ENCODE results near the gene SLC9A1. TPM values are rescaled to one million over a fixed set of nuclear protein-coding genes. Genes with fewer than 3 reads are reported as not detected.

SLC9A1 gene
- total RNA-seq, 8 experiments from 2014 or later: 4.2 to 39.5 (median 10.7) TPM

DNA sequence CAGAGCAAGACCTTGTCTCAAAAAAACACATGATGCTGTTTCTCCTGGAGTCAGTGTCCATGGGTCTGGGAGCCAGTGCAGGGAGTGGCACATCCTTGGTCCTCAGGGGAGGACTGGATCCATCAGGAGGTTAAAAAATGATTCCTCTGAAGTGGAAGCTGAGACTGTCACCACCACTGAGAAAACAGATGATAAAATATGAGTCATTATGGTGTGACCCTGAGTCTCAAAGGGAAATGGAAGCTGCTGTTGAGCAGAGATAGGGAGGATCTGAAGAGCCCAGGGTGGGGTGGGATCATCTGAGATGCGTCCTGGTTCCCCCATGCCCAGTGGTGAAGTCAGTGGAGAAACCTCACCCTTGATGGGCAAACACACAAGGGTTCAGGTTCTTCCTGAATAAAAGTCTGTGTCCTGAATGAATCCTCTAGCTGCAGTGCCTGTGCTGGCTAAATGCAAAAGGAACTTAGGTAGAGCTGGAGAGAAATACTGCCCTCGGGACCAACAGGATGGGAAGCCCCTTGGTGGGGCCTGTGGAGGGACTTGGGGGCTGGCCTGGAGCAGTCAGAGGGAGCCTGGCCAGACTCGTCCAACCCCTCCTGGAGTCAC, 80.6 kb downstream of the SLC9A1 start:
- in situ Hi-C loops (cut with MboI; ENCODE audit: low pct_unique_long_range_greater_than_20kb in 2 of 9, low sequenced_read_pairs in 9 of 9, unreplicated experiment in 9 of 9): no loop called here

GRCh38 chr1:27071049-27071416, 83.9 kb downstream of the SLC9A1 start:
- H3K27ac ChIP-seq: peak overlapping the region; percentile 85 to 88
- H3K4me3 ChIP-seq: peak overlapping the region in 1 of 5 donors; percentile 9
- ATAC-seq (replicated peaks in 6 of 8): peak; percentile 81 to 99 (median 97)
- WGBS, 10 experiments: 0 to 23% (median 2%) methylated on average over 1 to 6 of the region's 8 CpGs; no CpG with 5 or more reads in 6 of the 10 experiments
- H3K4me1 ChIP-seq (replicated peaks in 1 of 2): peaks cover 25 to 30% of the 10 kb centered on the region in 2 donors
- in situ Hi-C loops (cut with MboI; ENCODE audit: low pct_unique_long_range_greater_than_20kb in 2 of 9, low sequenced_read_pairs in 9 of 9, unreplicated experiment in 9 of 9): no loop called here

More for the DNA sequence above, 80.6 kb downstream of the SLC9A1 start:
- WGBS, 10 experiments: 0 to 100% (median 80%) methylated on average over 1 to 3 of the region's 3 CpGs; no CpG with 5 or more reads in 3 of the 10 experiments
- Histone ChIP-seq H3K27ac (peak overlapping the region in 1 of 2 donors; percentile 53), H3K4me1 (replicated peaks in 1 of 2) (peaks cover 25 to 30% of the 10 kb centered on the region in 2 donors), H3K4me3 (no peak overlapping the region)
- peak in 5 of 8 experiments; percentile 1 to 62 (median 3) for ATAC-seq (replicated peaks in 6 of 8)

- ATAC-seq (replicated peaks in 6 of 8): peak in 3 of 8 experiments; percentile 1 to 25 (median 5)
- in situ Hi-C loops (cut with MboI; ENCODE audit: low pct_unique_long_range_greater_than_20kb in 2 of 9, low sequenced_read_pairs in 9 of 9, unreplicated experiment in 9 of 9): no loop called here
- 70 to 78% (median 72%) methylated on average over 3 to 10 of the region's 12 CpGs; no CpG with 5 or more reads in 7 of the 10 experiments for WGBS, 10 experiments
- Histone ChIP-seq H3K4me3 (no peak overlapping the region), H3K27ac (peak overlapping the region; percentile 85 to 88), H3K4me1 (replicated peaks in 1 of 2) (peaks cover 25 to 31% of the 10 kb centered on the region in 2 donors)
These were observed 84.4 kb downstream of the SLC9A1 start for GRCh38 chr1:27070390-27071048.

DNA sequence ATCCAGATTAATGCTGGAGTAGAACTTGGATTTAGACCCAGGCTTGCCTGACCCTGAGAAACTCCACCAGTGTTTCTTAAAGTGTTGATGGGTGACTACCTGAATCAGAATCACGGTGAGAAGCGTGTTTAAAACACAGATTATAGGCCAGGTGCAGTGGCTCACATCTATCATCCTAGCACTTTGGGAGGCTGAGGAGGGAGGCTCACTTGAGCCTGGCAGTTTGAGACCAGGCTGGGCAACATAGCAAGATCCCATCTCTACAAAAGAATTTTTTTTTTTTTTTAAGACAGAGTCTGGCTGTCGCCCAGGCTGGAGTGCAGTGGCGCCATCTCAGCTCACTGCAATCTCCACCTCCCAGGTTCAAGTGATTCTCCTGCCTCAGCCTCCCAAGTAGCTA, 86.0 kb downstream of the SLC9A1 start:
- Histone ChIP-seq H3K4me1 (replicated peaks in 1 of 2) (peaks cover 25 to 27% of the 10 kb centered on the region in 2 donors), H3K27ac (no peak overlapping the region), H3K4me3 (no peak overlapping the region)
- in situ Hi-C loops (cut with MboI; ENCODE audit: low pct_unique_long_range_greater_than_20kb in 2 of 9, low sequenced_read_pairs in 9 of 9, unreplicated experiment in 9 of 9): no loop called here
- ATAC-seq (replicated peaks in 6 of 8): no peak
- WGBS, 10 experiments: 70 to 100% (median 100%) methylated on average over 2 to 4 of the region's 4 CpGs; no CpG with 5 or more reads in 4 of the 10 experiments

DNA sequence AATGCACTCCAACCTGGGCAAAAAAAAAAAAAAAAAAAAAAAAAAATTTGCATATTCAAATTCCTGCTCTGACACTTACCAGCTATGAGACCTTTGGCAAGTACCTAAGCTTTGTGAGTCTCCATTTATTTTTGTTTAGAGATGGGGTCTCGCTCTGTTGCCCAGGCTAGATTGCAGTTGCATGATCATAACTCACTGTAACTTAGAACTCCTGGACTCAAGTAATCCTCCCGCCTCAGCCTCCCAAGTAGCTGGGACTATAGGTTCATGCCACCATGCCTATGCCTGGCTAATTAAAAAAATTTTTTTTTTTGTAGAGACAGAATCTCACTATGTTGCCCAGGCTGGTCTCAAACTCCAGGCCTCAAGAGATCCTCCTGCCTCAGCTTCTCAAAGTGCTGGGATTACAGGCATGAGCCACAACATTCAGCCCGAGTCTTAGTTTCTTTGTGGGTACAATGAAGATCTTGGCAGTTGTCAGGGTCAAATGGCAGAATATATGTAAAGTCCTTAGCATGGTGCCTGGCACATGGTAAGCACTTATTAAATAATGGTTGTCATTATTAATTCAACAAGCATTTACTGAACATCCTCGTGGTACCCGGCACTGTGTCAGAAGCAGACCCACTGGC, 88.8 kb downstream of the SLC9A1 start:
- no peak overlapping the region for H3K27ac ChIP-seq
- 65 to 100% (median 98%) methylated on average over 1 to 5 of the region's 5 CpGs for WGBS, 10 experiments
- in situ Hi-C loops (cut with MboI; ENCODE audit: low pct_unique_long_range_greater_than_20kb in 2 of 9, low sequenced_read_pairs in 9 of 9, unreplicated experiment in 9 of 9): no loop called here
- ATAC-seq (replicated peaks in 6 of 8): no peak
- H3K4me3 ChIP-seq: no peak overlapping the region
- H3K4me1 ChIP-seq (replicated peaks in 1 of 2): peaks cover 11 to 15% of the 10 kb centered on the region in 2 donors

DNA sequence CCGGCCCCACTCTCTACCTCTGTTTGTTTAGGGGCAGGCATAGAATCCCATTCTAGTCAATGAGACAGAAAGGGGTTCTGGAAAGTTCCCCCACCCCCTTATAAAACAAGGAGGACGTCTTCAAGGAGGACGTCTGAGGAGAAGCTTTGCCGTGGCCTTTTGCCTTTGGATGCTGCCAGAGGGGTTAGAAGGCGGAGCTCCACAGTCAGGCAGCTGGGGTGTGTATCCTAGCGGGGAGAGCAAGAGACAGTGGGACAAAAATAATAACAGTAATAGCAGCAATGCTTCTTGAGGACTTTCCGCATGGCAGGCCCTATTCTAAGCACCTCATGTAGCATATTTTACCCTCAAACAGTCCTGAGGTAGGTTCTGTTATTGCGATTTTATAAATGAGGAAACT, 94.0 kb downstream of the SLC9A1 start:
- Histone ChIP-seq H3K27ac (no peak overlapping the region), H3K4me3 (no peak overlapping the region), H3K4me1 (replicated peaks in 1 of 2) (peaks cover 15 to 31% of the 10 kb centered on the region in 2 donors)
- in situ Hi-C loops (cut with MboI; ENCODE audit: low pct_unique_long_range_greater_than_20kb in 2 of 9, low sequenced_read_pairs in 9 of 9, unreplicated experiment in 9 of 9): no loop called here
- ATAC-seq (replicated peaks in 6 of 8): no peak
- 52 to 100% (median 87%) methylated on average over 1 to 8 of the region's 8 CpGs; no CpG with 5 or more reads in 3 of the 10 experiments for WGBS, 10 experiments

DNA sequence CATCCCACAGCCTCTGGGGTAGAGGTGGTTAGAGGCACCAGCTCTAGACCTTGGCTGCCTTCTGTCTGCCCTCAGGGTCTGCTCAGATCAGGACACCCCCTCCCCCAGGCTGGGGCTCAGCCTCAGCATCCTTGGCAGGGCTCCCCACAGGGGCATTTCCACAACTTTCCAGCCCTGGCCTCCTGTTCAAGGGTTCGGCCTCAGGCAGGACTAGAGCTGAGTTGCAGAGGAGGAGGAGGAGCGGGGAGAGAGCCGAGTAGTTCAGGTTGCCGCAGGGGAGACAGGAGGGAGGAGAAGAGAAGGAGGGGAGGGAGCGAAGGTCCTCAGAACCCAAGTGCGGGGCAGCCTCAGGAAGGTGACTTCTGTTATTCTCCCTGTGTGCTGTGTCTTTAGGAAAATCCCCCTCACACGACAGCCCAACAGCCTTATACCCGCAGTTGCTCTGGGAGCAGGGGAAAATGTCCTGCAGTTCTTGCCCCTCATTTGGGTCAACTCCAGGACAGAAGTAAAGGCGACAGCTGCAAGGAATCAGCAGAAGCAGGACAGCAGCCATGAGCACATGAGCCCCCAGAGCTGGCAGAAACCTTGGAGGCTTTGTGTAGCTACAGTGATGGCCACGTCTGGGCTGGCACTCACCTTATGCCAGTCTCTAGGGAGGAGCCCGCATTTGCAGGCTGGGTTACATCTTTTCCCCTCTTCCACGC, 95.8 kb downstream of the SLC9A1 start:
- Histone ChIP-seq H3K27ac (no peak overlapping the region), H3K4me3 (no peak overlapping the region), H3K4me1 (replicated peaks in 1 of 2) (peaks cover 15 to 29% of the 10 kb centered on the region in 2 donors)
- in situ Hi-C loops (cut with MboI; ENCODE audit: low pct_unique_long_range_greater_than_20kb in 2 of 9, low sequenced_read_pairs in 9 of 9, unreplicated experiment in 9 of 9): no loop called here
- peak in 4 of 8 experiments; percentile 20 to 35 (median 29) for ATAC-seq (replicated peaks in 6 of 8)
- WGBS, 10 experiments: 50 to 92% (median 67%) methylated on average over 1 to 7 of the region's 12 CpGs; no CpG with 5 or more reads in 5 of the 10 experiments

- 15 to 100% (median 29%) methylated on average over 1 to 11 of the region's 13 CpGs for WGBS, 10 experiments
- in situ Hi-C loops (cut with MboI; ENCODE audit: low pct_unique_long_range_greater_than_20kb in 2 of 9, low sequenced_read_pairs in 9 of 9, unreplicated experiment in 9 of 9): no loop called here
- H3K4me1 ChIP-seq (replicated peaks in 1 of 2): peaks cover 15 to 29% of the 10 kb centered on the region in 2 donors
- peak; percentile 58 to 87 (median 68) for ATAC-seq (replicated peaks in 6 of 8)
- H3K4me3 ChIP-seq: no peak overlapping the region
- H3K27ac ChIP-seq: peak overlapping the region; percentile 2
These were observed 96.9 kb downstream of the SLC9A1 start for GRCh38 chr1:27057801-27058625.

- Histone ChIP-seq H3K27ac (peak overlapping the region in 1 of 2 donors; percentile 2), H3K4me3 (no peak overlapping the region), H3K4me1 (replicated peaks in 1 of 2) (peaks cover 15 to 29% of the 10 kb centered on the region in 2 donors)
- ATAC-seq (replicated peaks in 6 of 8): peak in 7 of 8 experiments; percentile 18 to 48 (median 35)
- WGBS, 10 experiments: 0 to 59% (median 44%) methylated on average over 1 to 3 of the region's 3 CpGs; no CpG with 5 or more reads in 4 of the 10 experiments
- in situ Hi-C loops (cut with MboI; ENCODE audit: low pct_unique_long_range_greater_than_20kb in 2 of 9, low sequenced_read_pairs in 9 of 9, unreplicated experiment in 9 of 9): no loop called here
These were observed 97.5 kb downstream of the SLC9A1 start for GRCh38 chr1:27057389-27057788.

GRCh38 chr1:27053977-27054753, 100.8 kb downstream of the SLC9A1 start:
- in situ Hi-C loops (cut with MboI; ENCODE audit: low pct_unique_long_range_greater_than_20kb in 2 of 9, low sequenced_read_pairs in 9 of 9, unreplicated experiment in 9 of 9): no loop called here
- Histone ChIP-seq H3K27ac (no peak overlapping the region), H3K4me1 (replicated peaks in 1 of 2) (peaks cover 21 to 31% of the 10 kb centered on the region in 2 donors), H3K4me3 (no peak overlapping the region)
- WGBS, 10 experiments: 20 to 90% (median 80%) methylated on average over 1 to 6 of the region's 6 CpGs
- ATAC-seq (replicated peaks in 6 of 8): no peak

GRCh38 chr1:27052527-27052926, 102.4 kb downstream of the SLC9A1 start:
- no peak for ATAC-seq (replicated peaks in 6 of 8)
- peaks cover 12 to 16% of the 10 kb centered on the region in 2 donors for H3K4me1 ChIP-seq (replicated peaks in 1 of 2)
- WGBS, 10 experiments: 84 to 94% methylated on average over 3 to 5 of the region's 5 CpGs; no CpG with 5 or more reads in 8 of the 10 experiments
- in situ Hi-C loops (cut with MboI; ENCODE audit: low pct_unique_long_range_greater_than_20kb in 2 of 9, low sequenced_read_pairs in 9 of 9, unreplicated experiment in 9 of 9): no loop called here
- no peak overlapping the region for H3K4me3 ChIP-seq
- no peak overlapping the region for H3K27ac ChIP-seq

Data from motor neuron (in vitro differentiated cells).